GM18499 (cell line): ENCODE results near the gene DPH2.

ENCODE experiments used
- ATAC-seq: cut with Tn5 transposase; IDR thresholded peaks from one replicate; pipeline ENCODE4 v1.9.1; 2021; ENCODE audit warnings: moderate number of reproducible peaks; ENCODE audit not compliant: insufficient read depth, unreplicated experiment

Gene DPH2

DNA sequence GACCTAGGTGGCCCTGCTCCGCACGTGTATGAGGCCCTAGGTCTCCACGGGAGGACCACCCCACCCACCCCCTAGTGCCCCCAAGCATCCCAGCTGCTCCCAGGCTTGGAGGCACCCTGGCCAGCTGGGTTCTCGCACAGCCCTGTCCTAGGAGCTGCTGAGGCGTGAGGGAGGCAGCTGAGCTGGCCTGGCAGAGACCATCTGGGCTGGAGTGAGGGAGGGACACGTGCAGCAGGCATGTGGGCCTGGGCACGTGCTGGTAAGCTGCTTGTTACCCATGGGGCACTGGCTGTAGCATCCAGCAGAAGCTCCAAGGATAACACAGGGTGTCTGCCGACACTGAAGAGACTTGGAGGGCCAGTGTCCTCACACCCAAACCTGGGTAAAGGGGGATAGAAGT, 51.3 kb downstream of the DPH2 start:
- no peak for ATAC-seq

DNA sequence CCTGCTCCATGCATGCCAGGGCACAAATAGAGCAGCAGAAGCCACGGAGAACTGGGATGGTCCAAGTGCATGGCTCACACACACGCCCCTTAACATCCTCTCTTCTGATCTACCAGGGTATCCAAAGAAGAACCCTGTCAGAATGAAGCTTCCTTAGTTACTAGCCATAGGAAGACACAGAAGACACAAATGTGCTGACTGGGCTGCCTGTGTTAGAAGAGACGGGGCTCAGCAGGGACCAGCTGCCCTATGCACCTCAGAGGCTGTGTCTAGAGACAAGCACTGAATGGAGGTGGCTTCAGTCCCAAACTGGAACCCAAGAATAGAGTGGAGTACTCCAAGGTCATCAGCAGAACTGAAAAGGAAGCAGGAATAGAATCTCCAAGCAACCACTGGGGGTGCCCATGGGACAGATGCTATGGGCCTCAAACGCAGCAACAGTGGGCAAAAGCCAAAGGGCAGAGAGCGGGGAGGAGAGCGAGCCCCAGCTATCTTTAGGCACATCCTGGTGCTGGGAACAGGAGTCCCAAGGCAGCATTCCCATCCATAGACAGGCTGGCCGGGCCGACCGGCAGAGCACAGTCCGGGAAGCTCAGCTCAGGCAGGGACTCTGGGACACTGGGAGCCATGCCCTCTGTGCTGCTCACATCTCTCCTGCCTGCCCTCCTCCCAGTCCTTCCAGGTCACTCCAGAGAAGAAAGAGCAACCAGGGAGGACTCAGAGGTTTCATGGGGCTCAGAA, 51.9 kb downstream of the DPH2 start:
- ATAC-seq: no peak
